Measurements from ENCODE around the gene KCNN1.

The KCNN1 gene

DNA sequence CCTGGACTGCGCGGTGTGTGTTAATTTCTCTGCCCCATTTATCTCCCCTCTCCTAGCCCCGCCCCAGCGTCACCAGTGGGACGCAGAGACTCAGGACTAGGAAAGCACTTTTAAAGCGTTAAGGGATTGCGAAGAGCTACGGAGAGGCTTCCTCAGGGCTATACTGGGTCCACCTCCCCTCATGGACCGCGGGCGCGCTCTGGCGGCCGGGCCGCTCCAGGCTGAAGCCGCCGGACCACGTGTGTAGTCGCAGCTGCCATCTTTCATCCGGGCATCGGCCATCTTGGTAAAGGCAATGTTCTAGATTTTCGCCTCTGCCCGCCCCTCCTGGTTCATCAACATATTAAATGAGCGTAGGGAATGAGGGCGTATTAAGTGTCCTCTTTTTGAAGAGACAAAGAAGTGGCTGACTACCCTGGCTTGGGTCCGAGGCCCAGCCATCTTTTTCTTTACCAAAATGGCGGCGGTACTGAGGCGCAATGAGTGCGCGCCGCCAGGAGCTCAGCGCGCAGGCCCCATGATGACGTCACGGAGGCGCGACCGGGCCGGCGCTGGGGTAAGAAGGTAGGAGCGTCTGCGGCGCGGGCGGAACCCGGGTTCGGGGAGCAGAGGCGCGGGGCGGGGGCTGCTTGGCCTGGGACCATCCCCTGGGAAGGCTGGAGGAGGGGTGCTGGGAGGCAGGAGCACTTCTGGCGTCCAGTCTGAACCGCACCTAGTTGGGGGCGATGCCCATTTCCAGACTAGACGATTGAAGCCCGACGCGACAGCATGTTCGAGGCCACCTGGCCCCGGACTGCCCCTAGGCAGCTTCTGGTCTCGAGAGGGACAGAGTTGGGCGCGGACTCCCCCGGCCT is 34.2 kb upstream of the KCNN1 start, which contains the start of gene CCDC124:
CCDC124 (plus strand) TSS at position 531 of the 854 bp plus-strand sequence. CDS start 3,406 bp downstream, outside the sequence.
- TF ChIP-seq, protein P1, sequence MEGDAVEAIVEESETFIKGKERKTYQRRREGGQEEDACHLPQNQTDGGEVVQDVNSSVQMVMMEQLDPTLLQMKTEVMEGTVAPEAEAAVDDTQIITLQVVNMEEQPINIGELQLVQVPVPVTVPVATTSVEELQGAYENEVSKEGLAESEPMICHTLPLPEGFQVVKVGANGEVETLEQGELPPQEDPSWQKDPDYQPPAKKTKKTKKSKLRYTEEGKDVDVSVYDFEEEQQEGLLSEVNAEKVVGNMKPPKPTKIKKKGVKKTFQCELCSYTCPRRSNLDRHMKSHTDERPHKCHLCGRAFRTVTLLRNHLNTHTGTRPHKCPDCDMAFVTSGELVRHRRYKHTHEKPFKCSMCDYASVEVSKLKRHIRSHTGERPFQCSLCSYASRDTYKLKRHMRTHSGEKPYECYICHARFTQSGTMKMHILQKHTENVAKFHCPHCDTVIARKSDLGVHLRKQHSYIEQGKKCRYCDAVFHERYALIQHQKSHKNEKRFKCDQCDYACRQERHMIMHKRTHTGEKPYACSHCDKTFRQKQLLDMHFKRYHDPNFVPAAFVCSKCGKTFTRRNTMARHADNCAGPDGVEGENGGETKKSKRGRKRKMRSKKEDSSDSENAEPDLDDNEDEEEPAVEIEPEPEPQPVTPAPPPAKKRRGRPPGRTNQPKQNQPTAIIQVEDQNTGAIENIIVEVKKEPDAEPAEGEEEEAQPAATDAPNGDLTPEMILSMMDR (conservative IDR thresholded peaks at IDR 0.05; ENCODE audit: low read depth, low read length) = peak; percentile 98
- DNase-seq (ENCODE audit: low read depth) = peak; percentile 96
- H3K4me3 ChIP-seq (ENCODE audit: low read depth, low read length) = peak within 1 kb of the TSS; percentile 94

- peak overlapping the region; percentile 94 for H3K4me3 ChIP-seq (ENCODE audit: low read depth, low read length)
- peak; percentile 54 for DNase-seq (ENCODE audit: low read depth)
- TF ChIP-seq, protein P1 (conservative IDR thresholded peaks at IDR 0.05; ENCODE audit: low read depth, low read length) = no peak
Observed at GRCh38 chr19:17933414-17934129, 33.3 kb upstream of the KCNN1 start.

DNA sequence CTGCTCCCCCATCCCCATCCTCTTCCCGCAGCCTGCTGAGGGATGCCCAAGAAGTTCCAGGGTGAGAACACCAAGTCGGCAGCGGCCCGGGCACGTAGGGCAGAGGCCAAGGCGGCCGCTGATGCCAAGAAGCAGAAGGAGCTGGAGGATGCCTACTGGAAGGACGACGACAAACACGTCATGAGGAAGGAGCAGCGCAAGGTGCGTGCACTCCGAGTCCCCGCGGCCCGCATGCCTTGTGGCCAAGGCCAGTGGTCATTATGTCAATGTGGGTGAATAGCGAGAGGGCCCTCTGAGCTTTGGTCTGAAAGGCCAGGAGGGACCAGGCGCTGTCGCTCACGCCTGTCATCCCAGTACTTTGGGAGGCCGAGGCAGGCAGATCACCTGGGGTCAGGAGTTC is 30.5 kb upstream of the KCNN1 start:
- TF ChIP-seq, protein P1 (conservative IDR thresholded peaks at IDR 0.05; ENCODE audit: low read depth, low read length) = no peak
- no peak overlapping the region for H3K4me3 ChIP-seq (ENCODE audit: low read depth, low read length)
- DNase-seq (ENCODE audit: low read depth) = no peak

DNA sequence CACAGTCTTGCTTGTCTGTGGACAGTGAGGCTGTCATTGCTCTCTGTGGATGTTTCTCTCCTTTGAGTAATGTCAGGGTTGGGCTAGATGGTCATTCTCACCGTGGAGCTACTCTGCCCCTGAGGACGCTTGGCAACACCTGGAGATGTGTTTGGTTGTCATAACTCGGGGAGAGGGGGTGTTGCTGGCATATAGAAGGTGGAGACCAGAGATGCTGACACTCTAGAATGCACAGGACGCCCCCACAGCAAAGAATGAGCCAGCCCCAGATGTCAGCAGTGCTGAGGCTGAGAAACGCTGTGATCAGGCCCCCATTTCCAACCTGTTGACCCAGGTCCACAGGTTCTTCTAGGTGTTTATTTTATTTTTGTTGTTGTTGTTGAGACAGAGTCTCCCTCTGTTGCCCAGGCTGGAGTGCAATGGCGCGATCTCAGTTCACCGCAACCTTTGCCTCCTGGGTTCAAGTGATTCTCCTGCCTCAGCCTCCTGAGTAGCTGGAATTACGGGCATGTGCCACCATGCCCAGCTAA is 29.5 kb upstream of the KCNN1 start:
- no peak for DNase-seq (ENCODE audit: low read depth)
- TF ChIP-seq, protein P1 (conservative IDR thresholded peaks at IDR 0.05; ENCODE audit: low read depth, low read length) = no peak
- no peak overlapping the region for H3K4me3 ChIP-seq (ENCODE audit: low read depth, low read length)

GRCh38 chr19:17938092-17938845 is 28.6 kb upstream of the KCNN1 start:
- H3K4me3 ChIP-seq (ENCODE audit: low read depth, low read length) = no peak overlapping the region
- TF ChIP-seq, protein P1 (conservative IDR thresholded peaks at IDR 0.05; ENCODE audit: low read depth, low read length) = peak; percentile 93
- peak; percentile 82 for DNase-seq (ENCODE audit: low read depth)

GRCh38 chr19:17942181-17942580 is 24.7 kb upstream of the KCNN1 start:
- no peak overlapping the region for H3K4me3 ChIP-seq (ENCODE audit: low read depth, low read length)
- TF ChIP-seq, protein P1 (conservative IDR thresholded peaks at IDR 0.05; ENCODE audit: low read depth, low read length) = no peak
- no peak for DNase-seq (ENCODE audit: low read depth)
